Liver (tissue), 10 donors: Measurements from ENCODE around the gene SCLY. TPM values are rescaled to one million over a fixed set of nuclear protein-coding genes. Genes with fewer than 3 reads are reported as not detected.

ENCODE experiments used
- DNase-seq: peaks from one replicate; pipeline ENCODE4 v3.0.0-alpha.2; 2017; ENCODE audit warnings: low spot score
- H3K27ac ChIP-seq, 2 donors: one replicate each; pipeline ENCODE4 v1.7.0; 2013; ENCODE audit warnings: inconsistent platforms in 2 of 2, low read length in 2 of 2, control low read depth in 1 of 2, low read depth in 1 of 2, mild to moderate bottlenecking in 1 of 2
- H3K27me3 ChIP-seq, 4 donors: one replicate each; pipeline versions ENCODE4 v1.6.1 to v1.7.0; 2013; ENCODE audit warnings: low read length in 3 of 4, inconsistent platforms in 1 of 4, mild to moderate bottlenecking in 1 of 4, moderate library complexity in 1 of 4; ENCODE audit not compliant: control insufficient read depth in 4 of 4, insufficient read depth in 4 of 4
- H3K36me3 ChIP-seq, 4 donors: one replicate each; pipeline versions ENCODE4 v1.6.1 to v1.7.0; 2013; ENCODE audit warnings: low read length in 3 of 4, mild to moderate bottlenecking in 3 of 4, low read depth in 1 of 4, moderate library complexity in 1 of 4; ENCODE audit not compliant: control insufficient read depth in 4 of 4, insufficient read depth in 3 of 4
- H3K4me1 ChIP-seq, 4 donors: one replicate each; pipeline versions ENCODE4 v1.6.1 to v1.7.0; 2013; ENCODE audit warnings: low read length in 3 of 4, mild to moderate bottlenecking in 3 of 4, moderate library complexity in 1 of 4; ENCODE audit not compliant: control insufficient read depth in 4 of 4, insufficient read depth in 4 of 4
- H3K4me3 ChIP-seq, 3 donors: one replicate each; pipeline versions ENCODE4 v1.6.1 to v1.7.0; 2013; ENCODE audit warnings: low read length in 3 of 3, control low read depth in 1 of 3, low read depth in 1 of 3, mild to moderate bottlenecking in 1 of 3
- H3K9ac ChIP-seq, 2 donors: one replicate each; pipeline ENCODE4 v1.7.0; 2013; ENCODE audit warnings: low read length in 2 of 2, mild to moderate bottlenecking in 2 of 2, moderate library complexity in 2 of 2, control low read depth in 1 of 2, low read depth in 1 of 2
- H3K9me3 ChIP-seq, 4 donors: one replicate each; pipeline versions ENCODE4 v1.6.1 to v1.7.0; 2013; ENCODE audit warnings: low read length in 3 of 4; ENCODE audit not compliant: control insufficient read depth in 4 of 4
- EGR1 ChIP-seq, 2 donors: IDR thresholded peaks; 2 replicates each; pipeline ENCODE4 v1.6.1; 2016 to 2018; ENCODE audit warnings: antibody characterized with exemption in 2 of 2, low read depth in 2 of 2
- FOXA1 ChIP-seq: IDR thresholded peaks from 2 replicates; pipeline ENCODE4 v1.6.1; 2016; ENCODE audit warnings: antibody characterized with exemption
- FOXA2 ChIP-seq: IDR thresholded peaks from 2 replicates; pipeline ENCODE4 v1.6.1; 2016; ENCODE audit warnings: antibody characterized with exemption
- HNF4G ChIP-seq: IDR thresholded peaks from 2 replicates; pipeline ENCODE4 v1.6.1; 2016; ENCODE audit warnings: antibody characterized with exemption
- SP1 ChIP-seq: IDR thresholded peaks from 2 replicates; pipeline ENCODE4 v1.6.1; 2018; ENCODE audit warnings: antibody characterized with exemption, mild to moderate bottlenecking
- YY1 ChIP-seq: IDR thresholded peaks from 2 replicates; pipeline ENCODE4 v1.6.1; 2016; ENCODE audit warnings: antibody characterized with exemption, mild to moderate bottlenecking
- WGBS: extraction: QIAGEN DNeasy Blood & Tissue Kit; methylation state at CpG from one replicate; pipeline ENCODE4 v1.1.7; 2013; 5-methylcytosine and 5-hydroxymethylcytosine counted together
- polyA plus RNA-seq, 2 donors: library from polyadenylated mRNA; stranded (reverse) in 1 of 2; unstranded in 1 of 2; fragments of 200-250 nt in 1 of 2; fragments of >200 nt in 1 of 2; fragmentation: Nextera tagmentation in 1 of 2; extraction: Ambion mirVana in 1 of 2; gene quantifications; one replicate each; pipeline versions ENCODE4 v1.2.1 to v1.2.3, GENCODE V29; 2013 to 2015
- small RNA-seq: library from RNA; depleted of rRNA; stranded (forward); fragments of <200 nt; gene quantifications from one replicate; pipeline ENCODE3, GENCODE V24; 2014
- total RNA-seq, 2 donors: library from RNA; depleted of rRNA; stranded (reverse); fragments of >200 nt; gene quantifications; one replicate each; pipeline ENCODE4 v1.2.3, GENCODE V29; 2014
- TF ChIP-seq, protein P1 (sequence below): fragments of 150-350 bp; IDR thresholded peaks from 2 replicates; pipeline ENCODE4 v1.5.1; 2017; ENCODE audit warnings: improper control_type of control experiment, low read depth, low read length; ENCODE audit not compliant: missing input control
- TF ChIP-seq, protein P2 (sequence below): IDR thresholded peaks from 2 replicates; pipeline ENCODE4 v1.6.1; 2016; ENCODE audit warnings: antibody characterized with exemption
- TF ChIP-seq, protein P3 (sequence below): IDR thresholded peaks from 2 replicates; pipeline ENCODE4 v1.6.1; 2016; ENCODE audit warnings: antibody characterized with exemption
- donor health status: healthy.
- donor health status: healthy.
- donor health status: healthy.
- donor health status: healthy.
- donor health status: healthy.

Gene SCLY
- total and polyA plus RNA-seq, 4 donors, result 21.6 to 39.2 (median 25.0) TPM

- no peak overlapping the region for H3K4me3 ChIP-seq
- no peaks in the 10 kb centered on the region for H3K36me3 ChIP-seq
- H3K4me1 ChIP-seq, result no peaks in the 10 kb centered on the region
- H3K27me3 ChIP-seq, result no peaks in the 10 kb centered on the region
- no peak overlapping the region for H3K27ac ChIP-seq
- H3K9me3 ChIP-seq, result no peaks in the 10 kb centered on the region
- 92% methylated on average over 13 of the region's 13 CpGs for WGBS
- no peak overlapping the region for H3K9ac ChIP-seq
- DNase-seq, result no peak
- TF ChIP-seq SP1 (no peak), FOXA1 (no peak), HNF4G (no peak), YY1 (no peak), EGR1 (IDR thresholded peaks at IDR 0.05; ENCODE audit: low read depth in 2 of 2) (no peak), FOXA2 (no peak)
- TF ChIP-seq, protein P1, sequence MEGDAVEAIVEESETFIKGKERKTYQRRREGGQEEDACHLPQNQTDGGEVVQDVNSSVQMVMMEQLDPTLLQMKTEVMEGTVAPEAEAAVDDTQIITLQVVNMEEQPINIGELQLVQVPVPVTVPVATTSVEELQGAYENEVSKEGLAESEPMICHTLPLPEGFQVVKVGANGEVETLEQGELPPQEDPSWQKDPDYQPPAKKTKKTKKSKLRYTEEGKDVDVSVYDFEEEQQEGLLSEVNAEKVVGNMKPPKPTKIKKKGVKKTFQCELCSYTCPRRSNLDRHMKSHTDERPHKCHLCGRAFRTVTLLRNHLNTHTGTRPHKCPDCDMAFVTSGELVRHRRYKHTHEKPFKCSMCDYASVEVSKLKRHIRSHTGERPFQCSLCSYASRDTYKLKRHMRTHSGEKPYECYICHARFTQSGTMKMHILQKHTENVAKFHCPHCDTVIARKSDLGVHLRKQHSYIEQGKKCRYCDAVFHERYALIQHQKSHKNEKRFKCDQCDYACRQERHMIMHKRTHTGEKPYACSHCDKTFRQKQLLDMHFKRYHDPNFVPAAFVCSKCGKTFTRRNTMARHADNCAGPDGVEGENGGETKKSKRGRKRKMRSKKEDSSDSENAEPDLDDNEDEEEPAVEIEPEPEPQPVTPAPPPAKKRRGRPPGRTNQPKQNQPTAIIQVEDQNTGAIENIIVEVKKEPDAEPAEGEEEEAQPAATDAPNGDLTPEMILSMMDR, result no peak
- TF ChIP-seq, protein P2, sequence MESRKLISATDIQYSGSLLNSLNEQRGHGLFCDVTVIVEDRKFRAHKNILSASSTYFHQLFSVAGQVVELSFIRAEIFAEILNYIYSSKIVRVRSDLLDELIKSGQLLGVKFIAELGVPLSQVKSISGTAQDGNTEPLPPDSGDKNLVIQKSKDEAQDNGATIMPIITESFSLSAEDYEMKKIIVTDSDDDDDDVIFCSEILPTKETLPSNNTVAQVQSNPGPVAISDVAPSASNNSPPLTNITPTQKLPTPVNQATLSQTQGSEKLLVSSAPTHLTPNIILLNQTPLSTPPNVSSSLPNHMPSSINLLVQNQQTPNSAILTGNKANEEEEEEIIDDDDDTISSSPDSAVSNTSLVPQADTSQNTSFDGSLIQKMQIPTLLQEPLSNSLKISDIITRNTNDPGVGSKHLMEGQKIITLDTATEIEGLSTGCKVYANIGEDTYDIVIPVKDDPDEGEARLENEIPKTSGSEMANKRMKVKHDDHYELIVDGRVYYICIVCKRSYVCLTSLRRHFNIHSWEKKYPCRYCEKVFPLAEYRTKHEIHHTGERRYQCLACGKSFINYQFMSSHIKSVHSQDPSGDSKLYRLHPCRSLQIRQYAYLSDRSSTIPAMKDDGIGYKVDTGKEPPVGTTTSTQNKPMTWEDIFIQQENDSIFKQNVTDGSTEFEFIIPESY, result no peak
Observed at GRCh38 chr2:238146884-238147544, 86.2 kb downstream of the SCLY start.

- no peak overlapping the region for H3K9ac ChIP-seq
- no peaks in the 10 kb centered on the region for H3K27me3 ChIP-seq
- H3K9me3 ChIP-seq, result no peaks in the 10 kb centered on the region
- no peak overlapping the region for H3K27ac ChIP-seq
- no peak for DNase-seq
- no peaks in the 10 kb centered on the region for H3K4me1 ChIP-seq
- WGBS, result 95% methylated on average over 15 of the region's 15 CpGs
- no peaks in the 10 kb centered on the region for H3K36me3 ChIP-seq
- no peak overlapping the region for H3K4me3 ChIP-seq
- TF ChIP-seq, protein P3, sequence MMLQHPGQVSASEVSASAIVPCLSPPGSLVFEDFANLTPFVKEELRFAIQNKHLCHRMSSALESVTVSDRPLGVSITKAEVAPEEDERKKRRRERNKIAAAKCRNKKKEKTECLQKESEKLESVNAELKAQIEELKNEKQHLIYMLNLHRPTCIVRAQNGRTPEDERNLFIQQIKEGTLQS, result no peak
- no peak for TF ChIP-seq FOXA1
- TF ChIP-seq, protein P2, result no peak
Observed at GRCh38 chr2:238148981-238149380, 88.2 kb downstream of the SCLY start.

Small RNA genes within 50 kb of the gene (small RNA-seq; reads per million reads assigned to genes)
- gene RNU6-1333P, result not detected

Other genes with a start within 250 kb of the SCLY start
- 10 to 100 TPM in 1 of 2 donors, 1 to 10 TPM in 1; 3.1 to 17.8 TPM for gene RAMP1, start 201.4 kb upstream of the SCLY start, total RNA-seq
- gene RAMP1, start 201.4 kb upstream of the SCLY start, polyA plus RNA-seq, result 100 to 1,000 TPM in 1 of 2 donors, 10 to 100 TPM in 1; 29.2 to 129 TPM
- gene UBE2F, start 94.0 kb upstream of the SCLY start, total RNA-seq, result 10 to 100 TPM; 30.5 to 31.6 TPM
- 10 to 100 TPM; 32.6 to 55.3 TPM for gene UBE2F, start 94.0 kb upstream of the SCLY start, polyA plus RNA-seq
- under 1 TPM; 0.42 to 0.59 TPM for gene ESPNL, start 39.3 kb downstream of the SCLY start, total RNA-seq
- gene ESPNL, start 39.3 kb downstream of the SCLY start, polyA plus RNA-seq, result under 1 TPM; 0.08 to 0.28 TPM
- gene KLHL30, start 77.7 kb downstream of the SCLY start, total RNA-seq, result under 1 TPM in 1 of 2 donors, not detected in 1; 0.08 TPM
- gene KLHL30, start 77.7 kb downstream of the SCLY start, polyA plus RNA-seq, result under 1 TPM in 1 of 2 donors, not detected in 1; 0.05 TPM
- gene ERFE, start 98.0 kb downstream of the SCLY start, total RNA-seq, result 10 to 100 TPM in 1 of 2 donors, not detected in 1; 14.0 TPM
- gene ERFE, start 98.0 kb downstream of the SCLY start, polyA plus RNA-seq, result under 1 TPM in 1 of 2 donors, not detected in 1; 0.17 TPM
- gene ILKAP, start 142.7 kb downstream of the SCLY start, total RNA-seq, result 10 to 100 TPM; 19.2 to 21.1 TPM
- 10 to 100 TPM; 15.0 to 20.7 TPM for gene ILKAP, start 142.7 kb downstream of the SCLY start, polyA plus RNA-seq
- 10 to 100 TPM in 1 of 2 donors, 1 to 10 TPM in 1; 2.8 to 13.2 TPM for gene HES6, start 179.0 kb downstream of the SCLY start, total RNA-seq
- 1 to 10 TPM; 1.7 to 2.5 TPM for gene HES6, start 179.0 kb downstream of the SCLY start, polyA plus RNA-seq
- gene PER2, start 227.6 kb downstream of the SCLY start, total RNA-seq, result 10 to 100 TPM in 1 of 2 donors, 1 to 10 TPM in 1; 4.0 to 12.5 TPM
- gene PER2, start 227.6 kb downstream of the SCLY start, polyA plus RNA-seq, result 1 to 10 TPM; 1.1 to 4.2 TPM